CD4-positive, alpha-beta T cell treated with Interleukin-1 beta for 1 hour (primary cell): ENCODE data around the gene ARPP21.

Experiments
- DNase-seq, 2 donors: peaks; one replicate each; pipeline ENCODE4 v3.0.0-alpha.2; 2020 to 2022

Gene ARPP21

DNA sequence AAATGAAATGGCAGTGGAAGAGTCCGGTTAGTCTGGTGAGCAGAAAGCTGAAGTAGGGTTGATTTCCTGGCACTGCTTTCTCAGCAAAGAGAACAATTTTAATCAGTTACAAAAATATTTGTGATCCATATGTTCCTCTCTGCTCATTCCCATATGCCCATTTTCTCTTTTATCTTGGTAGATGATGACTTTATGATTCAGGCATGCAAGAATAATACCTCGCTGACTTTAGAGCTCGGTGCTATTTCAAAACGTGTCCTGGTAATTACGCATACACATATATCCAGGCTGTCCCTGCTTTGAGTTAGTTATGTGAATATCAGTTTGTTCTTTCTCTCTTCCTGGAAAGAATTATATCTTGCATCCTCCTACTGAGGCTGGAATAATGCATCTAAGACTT is 38.5 kb downstream of the ARPP21 start:
- DNase-seq: no peak

DNA sequence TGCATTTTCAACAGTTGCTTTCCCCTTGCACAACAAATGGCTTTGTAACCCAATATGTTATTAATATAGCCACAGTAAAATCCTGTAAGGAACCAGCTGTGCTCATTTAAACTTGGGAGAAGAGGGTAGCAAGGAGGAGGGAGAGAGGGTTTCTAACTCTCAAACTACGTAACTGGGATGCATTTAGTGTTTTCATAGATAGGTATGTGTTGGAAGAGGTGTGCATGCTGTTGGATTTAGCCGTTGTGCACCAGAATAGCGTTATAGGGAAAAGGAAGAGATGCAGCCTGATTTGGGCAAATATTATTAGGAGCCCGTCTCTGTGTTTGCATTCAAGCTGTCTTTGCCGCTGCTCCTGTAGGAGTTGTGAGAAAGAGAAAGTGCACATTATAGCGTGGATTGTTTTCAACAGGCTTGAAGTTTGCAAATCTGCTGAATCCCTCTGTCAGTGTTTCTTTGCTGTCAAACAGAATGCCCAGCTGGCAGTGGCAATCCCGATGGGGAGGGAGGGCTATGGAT is 39.4 kb downstream of the ARPP21 start:
- no peak for DNase-seq

DNA sequence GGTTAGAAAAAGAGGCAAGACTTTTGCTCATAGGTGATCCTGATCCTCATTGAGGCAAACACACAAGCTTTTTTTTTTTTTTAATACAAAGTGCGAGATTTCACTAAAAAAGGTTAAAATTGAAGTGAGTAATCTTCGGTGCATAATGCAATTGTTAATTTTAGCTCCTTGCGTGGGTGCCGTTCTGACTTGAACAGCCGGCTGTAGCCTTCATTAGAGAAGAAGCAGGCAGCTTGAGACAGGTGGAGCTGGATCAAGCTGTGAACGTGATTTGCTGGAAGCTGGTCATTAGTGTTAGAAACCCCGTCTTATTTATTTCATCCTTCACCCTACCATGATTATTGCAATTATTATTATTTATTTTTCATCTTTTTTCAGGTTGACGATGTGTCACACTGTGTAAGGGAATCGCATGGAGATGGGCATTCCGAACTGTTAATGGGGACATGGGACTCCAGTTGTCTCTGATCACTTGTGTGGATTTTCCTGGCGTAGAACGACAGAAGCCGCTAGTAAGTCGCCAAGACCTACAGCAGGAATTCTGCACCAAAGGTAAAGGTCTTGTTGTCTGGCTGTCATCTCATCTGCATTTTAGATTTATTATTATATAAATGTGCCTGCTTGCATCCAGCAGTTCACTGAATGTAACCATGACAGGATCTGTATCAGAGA is 40.2 kb downstream of the ARPP21 start:
- DNase-seq: no peak

DNA sequence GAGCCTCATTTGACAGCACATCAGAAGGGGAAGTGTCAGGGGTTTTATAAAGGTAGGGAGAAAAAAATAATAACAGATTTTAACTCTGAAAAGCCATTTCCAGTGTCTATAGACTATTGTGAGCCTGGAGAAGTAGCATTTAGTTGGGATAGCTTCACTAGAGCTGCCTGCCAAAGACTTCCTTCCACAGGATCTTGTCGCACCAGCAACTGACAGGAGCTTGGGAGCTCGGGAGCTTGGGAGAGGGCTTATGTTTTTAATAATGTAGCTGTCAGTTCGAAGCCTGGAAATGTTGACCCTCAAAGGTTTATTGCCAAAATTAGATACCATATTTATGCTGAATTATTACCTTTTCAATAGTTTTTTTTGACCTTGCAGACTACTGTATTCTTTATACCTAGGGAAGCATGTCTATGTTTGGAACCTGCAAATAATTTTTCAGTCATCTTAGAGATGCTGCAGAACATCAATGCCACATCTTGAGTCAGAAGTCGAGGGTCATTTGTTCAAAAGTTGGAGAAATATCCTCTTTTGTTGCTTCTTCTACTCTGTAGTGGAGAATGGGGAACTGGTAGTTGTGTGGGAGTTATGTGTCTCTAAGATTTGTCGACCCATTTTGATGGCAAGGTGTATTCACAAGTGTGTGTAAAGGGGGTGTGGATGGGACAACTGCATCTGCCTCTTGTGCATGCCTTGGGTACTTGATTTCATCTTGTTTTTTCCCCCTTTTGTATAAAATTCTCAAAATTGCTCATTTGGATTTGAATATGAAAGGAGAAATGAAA is 41.7 kb downstream of the ARPP21 start:
- DNase-seq: no peak

DNA sequence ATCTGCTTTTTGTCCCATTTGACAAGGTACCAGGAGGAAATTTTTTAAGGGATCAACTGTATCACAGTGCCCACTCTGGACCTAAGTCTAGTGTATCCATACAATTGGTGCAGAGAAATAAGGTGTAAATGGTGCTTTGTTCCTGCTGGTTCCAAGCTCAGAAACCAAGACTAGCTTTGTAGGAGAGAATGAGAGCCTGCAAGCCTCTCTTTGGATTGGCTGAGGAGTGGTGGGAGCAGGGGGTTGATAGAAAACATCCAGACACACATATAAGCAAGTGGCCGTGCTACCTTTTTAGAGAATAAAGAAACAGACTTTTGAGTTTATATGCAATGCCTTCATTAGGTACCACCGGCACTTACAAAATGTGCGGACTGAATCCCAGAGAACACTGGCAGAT is 45.8 kb downstream of the ARPP21 start:
- no peak for DNase-seq

DNA sequence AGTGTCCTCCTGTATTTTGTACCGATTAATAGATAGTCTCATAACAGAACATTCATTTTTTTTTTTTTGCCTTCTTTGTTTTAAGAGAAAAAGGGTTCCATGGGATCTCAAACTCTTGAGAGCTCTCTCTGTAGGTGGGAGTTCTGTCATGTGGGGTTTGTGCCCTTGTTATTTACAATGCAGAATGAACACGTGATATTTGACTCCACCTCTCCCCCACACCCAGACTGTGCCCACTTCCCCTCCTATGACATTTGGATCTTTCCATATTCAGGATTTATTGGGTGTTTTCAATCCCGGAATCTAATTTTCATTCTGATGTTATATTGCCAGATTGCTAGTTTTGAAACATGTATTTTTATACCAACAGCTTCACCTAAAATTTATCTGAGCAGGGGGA is 49.5 kb downstream of the ARPP21 start:
- DNase-seq: no peak

DNA sequence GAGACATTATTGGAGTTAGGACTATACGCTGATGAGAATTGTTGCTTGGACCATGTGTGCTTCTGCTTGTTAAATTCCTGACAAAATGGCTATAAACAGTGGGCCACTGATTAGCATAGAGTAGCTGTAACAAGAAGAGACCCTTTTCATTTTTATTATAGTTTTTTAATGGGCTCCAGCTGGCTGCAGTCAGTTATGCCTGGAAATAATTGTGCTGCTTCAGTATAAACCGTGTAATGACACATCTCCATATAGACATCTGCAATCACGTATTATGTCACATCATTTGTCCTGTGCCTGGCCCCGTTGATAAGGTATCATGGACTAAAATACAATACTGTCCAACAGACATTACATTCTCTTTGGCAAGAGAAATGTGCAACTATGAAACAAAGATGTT is 50.9 kb downstream of the ARPP21 start:
- no peak for DNase-seq

DNA sequence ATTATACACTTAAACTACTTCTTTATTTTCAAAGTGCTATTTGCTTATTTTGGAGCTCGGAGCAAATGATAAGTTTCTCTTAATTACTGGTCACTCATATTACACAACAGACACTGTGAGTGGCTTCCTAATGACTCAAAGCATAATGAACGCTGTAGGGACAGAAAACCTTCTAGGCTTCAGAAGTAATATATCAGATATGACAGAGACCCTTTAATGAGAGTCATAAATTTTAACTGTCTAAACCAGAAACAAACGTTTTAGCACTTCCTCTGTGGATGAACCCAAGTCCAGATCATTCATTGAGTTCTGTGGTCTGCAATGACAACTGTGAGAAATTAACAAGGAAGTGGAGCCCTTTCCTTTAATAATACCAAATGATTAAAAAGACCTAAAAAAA is 66.6 kb downstream of the ARPP21 start:
- DNase-seq: no peak

DNA sequence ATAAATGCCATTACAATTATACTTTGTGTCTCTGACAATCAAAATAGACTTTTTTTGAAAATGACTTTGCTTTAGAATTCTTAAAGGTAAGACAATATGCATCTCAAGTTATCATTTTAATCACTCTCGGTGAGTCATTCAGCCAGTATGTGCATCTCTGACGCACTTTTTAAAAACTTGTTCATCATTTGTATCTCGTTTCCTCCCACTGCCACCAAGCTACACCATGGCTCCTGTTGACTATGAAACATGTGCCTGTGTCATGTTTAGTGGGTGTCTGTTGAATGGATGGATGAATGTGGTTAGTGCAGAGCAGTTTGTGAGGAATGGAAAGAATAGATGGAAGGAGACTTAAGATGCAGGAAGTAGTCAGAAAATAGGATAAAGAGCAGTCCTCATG is 68.6 kb downstream of the ARPP21 start:
- DNase-seq: no peak

DNA sequence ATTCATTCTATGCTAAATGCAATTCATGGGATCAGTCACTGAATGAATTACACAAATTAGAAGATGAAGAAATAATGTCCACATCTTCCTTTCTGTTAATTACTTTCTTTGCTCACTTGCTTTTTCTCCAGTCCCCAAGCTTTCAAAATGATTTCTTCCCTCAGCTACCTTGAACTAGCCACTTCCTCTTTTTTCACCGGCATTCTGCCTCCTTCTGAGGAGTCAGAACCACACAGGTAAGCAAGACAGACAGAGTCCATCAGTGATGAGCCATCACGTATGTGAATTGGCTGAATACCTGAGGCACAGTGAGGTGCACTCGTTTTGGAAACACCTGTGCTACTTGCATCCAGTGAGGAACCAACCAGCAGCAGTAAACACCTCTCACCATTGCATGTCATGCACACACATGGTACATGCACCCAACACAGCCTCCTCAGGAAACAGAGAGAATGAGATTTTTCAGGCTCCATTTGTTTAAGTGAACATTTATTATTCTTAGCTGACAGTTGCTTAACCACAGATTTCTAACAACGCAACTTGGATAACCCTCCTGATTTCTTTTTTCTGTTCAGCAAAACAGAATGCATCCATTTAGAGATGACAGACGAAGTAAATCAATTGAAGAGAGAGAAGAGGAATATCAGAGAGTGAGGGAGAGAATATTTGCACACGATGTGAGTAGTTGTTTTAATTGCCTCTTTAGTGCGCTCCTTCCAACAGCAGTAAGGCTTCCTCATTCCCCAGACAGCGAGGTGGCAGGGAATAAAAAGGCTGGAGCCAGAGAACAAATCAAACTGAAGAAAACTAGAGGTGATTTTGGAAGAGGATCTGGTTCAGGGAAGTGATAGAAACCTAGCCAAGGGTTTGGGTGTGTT is 69.3 kb downstream of the ARPP21 start:
- no peak for DNase-seq

DNA sequence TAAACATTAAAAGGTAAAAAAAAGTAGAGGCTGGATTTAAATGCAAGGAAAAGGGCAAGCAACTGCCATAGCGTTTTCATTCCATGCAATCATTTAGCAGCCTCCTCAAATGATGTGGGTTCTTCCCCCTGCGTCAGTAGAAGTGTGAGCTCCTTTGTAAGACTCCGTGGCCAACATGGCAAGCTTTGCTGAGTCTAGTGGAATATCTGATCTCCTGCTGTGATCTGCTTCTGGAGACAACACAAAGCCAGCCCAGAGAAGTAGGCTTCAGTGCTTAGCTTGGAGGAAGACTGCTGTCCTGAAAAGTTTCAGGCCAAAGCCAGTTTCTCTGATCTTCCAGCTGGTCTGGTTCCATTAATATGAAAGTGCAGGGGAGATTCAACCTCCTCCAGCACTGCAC is 70.4 kb downstream of the ARPP21 start:
- DNase-seq: no peak

DNA sequence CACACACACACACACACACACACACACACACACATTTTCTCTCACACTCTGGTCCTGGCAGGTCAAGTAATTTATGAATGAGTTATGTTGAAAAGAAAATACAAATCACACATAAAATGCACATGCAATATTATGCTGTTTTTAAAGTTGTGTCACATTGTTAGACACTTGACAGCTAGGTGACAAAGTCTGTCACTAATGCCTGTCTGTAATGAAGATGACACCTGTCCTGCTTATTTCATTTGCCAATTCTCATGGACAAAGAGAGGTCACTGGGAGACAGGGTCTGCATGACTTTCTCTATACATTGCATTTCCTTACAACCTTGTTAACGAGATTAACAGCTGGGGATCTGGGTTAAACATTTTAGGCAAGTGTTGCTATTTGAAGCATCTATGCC is 71.2 kb downstream of the ARPP21 start:
- DNase-seq: no peak

DNA sequence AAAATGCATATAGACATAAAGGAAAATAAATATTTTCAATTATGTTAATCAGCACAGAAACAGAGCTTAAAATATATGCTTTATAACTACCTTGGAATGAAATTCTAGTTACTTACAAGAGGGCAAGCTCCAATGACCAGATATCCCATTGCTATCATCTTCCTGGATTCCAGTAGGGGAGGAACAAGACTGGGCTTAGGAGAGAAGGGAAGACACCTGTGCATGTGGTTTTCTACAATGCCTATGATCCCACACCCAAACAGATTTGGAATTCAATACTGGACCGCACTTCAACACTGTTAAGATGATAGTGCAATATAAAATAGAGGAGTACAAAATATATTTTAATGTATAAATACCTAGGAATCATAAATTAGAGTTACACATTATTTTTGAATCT is 79.6 kb downstream of the ARPP21 start:
- DNase-seq: no peak

DNA sequence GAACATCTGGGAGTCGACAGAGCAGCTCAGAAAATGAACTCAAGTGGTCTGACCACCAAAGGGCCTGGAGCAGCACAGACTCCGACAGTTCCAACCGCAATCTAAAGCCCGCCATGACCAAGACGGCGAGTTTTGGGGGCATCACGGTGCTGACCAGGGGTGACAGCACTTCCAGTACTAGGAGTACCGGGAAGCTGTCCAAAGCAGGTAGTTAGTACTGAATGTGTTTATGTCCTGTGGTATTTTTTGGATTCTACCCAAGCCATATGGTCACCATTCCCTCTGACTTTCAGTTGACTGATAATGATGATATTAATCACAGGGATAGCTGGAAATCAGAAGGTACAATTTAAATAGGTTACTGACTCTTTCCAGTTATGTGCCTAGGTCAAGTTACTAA is 82.3 kb downstream of the ARPP21 start:
- no peak for DNase-seq

DNA sequence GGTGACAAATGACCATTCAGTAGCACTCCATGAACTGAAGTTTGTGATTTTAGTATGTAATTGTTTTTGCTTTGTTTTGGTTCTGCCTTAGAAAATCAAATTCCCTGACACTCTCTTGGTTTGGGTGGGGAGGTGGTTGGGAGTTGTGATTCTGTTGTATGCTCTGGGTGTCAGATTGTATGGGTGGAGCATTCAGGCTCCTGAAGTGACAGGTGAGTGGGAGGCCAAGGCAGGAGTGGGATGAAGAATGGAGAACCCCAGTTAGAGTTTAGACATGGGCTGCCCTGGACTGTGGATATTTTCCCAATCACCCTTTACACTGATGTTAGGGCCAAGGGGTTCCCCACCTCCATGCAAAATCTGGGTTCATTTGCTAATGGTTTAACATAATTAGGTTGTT is 83.6 kb downstream of the ARPP21 start:
- DNase-seq: no peak

DNA sequence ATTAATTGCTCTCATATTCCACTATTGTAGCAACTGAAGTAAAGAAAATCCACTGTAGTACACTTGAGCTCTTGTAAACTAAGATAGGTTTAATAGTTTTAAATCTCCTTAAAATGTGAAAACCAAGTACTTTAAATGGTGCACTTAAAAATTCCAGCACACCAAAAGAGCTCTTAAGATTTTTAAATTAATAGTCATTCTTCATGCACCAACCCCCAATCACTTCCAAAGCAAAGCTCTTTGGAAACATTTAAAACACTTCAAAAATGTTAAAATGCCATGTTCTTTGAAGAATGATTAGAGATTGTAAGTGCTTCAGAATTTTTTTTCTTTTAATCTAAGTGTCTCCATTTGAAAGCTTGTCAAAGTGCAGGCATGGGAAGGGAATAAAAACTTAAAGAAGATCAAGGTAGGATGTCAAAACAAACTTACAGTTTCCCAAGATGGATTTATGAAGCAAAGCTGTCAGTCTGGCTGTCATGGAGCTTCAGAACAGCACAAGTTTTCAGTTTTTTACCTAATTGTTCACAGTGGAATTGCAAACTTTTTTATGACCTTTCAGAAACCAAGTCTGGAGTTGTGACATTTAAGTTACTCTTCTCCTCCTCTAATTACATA is 84.3 kb downstream of the ARPP21 start:
- no peak for DNase-seq

DNA sequence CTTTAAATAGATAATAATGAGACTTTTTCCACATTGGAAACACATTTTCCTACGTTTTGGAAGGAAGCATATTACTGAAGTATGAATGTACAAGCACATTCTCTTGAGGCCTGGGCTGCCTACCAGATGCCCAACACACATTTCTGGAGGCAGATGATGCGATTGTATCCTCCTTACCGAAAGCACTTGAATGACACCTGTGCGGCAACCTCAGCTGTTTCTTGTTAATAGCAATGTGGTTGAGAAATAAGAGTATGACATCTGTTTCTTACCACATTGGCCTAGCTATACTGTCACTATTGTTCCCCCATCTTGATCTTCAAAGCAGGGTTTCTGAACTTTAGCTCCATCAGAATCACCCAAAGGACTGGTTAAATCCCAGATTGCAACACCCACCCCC is 84.8 kb downstream of the ARPP21 start:
- DNase-seq: no peak

DNA sequence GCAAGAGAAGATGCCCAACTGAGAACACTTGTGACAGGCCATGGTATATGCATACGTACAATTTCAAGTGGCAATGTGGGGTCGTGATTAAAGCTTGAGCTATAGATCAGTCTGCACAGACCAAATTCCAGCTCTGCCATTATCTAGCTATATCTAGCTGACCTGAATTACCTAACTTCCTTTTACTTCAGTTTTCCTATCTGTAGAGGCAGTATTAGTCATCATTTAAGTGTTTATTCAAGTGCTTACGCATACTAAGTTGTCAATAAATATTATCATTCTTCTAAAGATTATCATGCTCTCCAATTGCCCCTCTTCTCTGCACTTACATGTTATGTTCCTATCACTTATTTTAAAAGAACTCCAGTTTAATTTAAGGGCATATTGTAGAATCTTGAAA is 87.9 kb downstream of the ARPP21 start:
- no peak for DNase-seq

DNA sequence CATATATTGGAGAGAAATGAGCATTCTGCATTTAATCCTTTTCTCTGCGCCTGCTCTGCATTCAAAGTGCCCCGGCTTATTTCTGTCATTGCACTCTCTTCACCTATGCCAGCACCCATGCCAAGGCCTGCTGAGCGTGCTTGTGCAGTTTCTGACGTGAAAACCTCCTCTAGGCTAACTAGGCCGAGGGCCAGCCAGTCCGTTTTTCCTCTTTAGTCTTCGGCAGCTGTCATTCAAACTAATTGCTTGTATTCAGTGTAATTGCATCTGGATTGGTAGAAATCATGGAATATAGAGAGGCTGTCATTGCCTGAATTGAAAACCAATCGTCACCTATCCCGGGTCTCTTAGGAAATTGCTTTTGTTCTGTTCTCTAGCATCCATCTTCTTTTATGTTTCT is 94.0 kb downstream of the ARPP21 start:
- DNase-seq: no peak

DNA sequence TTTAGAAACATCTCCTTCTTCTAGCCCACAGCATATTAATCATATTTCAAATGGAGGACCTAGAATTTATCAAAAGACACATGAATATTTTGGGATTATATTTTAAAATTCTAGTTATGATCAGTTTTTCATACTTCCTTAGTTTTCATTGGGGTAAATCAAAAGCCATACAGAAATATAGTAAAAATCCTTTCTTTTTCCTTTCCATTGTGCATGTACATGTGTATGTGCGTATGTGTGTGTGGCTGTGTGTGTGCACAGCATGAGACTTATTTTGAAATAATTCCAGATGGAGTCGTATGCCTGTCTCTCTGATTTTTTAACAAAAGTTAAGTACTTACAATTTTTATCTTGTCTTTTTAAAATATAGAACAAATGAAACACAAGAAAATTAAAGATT is 94.5 kb downstream of the ARPP21 start:
- no peak for DNase-seq

DNA sequence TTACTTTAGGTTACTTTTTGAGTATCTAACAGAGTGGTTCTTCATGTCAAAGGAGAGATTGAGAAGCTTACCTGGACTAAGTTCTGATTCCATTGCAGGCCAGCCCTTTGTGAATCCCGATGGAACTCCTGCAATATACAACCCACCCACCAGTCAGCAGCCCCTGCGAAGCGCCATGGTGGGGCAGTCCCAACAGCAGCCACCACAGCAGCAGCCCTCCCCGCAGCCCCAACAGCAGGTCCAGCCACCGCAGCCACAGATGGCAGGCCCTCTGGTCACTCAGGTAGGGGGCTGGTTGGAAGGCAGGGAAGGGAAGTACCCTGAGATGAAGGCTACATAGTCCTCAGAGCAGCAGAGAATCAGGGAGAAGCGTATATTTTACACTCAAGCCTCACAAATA is 97.8 kb downstream of the ARPP21 start:
- no peak for DNase-seq

DNA sequence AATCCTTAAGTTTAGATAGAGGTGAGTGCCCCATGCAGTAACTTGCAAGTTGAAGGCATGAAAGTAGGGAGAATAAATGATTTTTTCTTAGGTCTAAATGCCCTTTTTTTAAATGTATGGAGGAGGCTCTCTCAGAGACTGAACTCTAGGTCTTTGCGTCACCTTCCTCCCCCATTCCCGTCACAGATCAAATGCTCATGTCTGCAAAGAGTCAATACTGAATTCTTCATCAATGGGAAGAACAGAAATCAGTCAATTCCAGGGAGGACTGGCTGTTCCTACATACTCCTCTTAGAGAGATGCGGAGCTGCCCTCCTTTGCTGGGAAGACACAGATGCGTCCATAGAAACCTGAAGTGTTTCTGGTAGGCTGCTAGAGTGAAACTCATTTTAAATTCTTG is 98.2 kb downstream of the ARPP21 start:
- DNase-seq: no peak
